ENCODE results near the gene ZNF790.
A peak's percentile ranks its signal among the peaks of the same experiment; 100 is the strongest.
"Not testable (repeated sequence)": the region's sequence is repeated elsewhere in the genome, so short reads cannot be mapped to it uniquely, and the experiment has no call there.

The ZNF790 gene

GRCh38 chr19:36837906-36838783 lies at the start of gene ZNF790:
Gene ZNF790 (minus strand): TSS chr19:36838387. CDS start chr19:36825619, 12,768 bp downstream.
- peak within 1 kb of the TSS; percentile 74 for H3K4me3 ChIP-seq (ENCODE audit: low read depth, low read length)
- peak; percentile 72 for DNase-seq (ENCODE audit: low read depth)

DNA sequence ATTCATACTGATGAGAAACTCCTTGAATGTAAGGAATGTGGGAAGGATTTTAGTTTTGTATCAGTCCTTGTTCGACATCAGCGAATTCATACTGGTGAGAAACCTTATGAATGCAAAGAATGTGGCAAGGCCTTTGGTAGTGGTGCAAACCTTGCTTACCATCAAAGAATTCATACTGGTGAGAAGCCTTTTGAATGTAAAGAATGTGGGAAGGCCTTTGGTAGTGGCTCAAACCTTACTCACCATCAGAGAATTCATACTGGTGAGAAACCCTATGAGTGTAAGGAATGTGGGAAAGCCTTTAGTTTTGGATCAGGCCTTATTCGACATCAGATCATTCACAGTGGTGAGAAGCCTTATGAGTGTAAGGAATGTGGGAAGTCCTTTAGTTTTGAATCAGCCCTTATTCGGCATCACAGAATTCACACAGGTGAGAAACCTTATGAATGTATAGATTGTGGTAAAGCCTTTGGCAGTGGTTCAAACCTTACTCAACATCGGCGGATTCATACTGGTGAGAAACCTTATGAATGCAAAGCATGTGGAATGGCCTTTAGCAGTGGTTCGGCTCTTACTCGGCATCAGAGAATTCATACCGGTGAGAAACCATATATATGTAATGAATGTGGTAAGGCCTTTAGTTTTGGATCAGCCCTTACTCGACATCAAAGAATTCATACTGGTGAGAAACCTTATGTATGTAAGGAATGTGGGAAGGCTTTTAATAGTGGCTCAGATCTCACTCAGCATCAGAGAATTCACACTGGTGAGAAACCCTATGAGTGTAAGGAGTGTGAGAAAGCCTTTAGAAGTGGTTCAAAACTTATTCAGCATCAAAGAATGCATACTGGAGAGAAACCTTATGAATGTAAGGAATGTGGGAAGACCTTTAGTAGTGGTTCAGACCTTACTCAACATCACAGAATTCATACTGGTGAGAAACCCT lies 39.1 kb upstream of the ZNF790 start:
- no peak for DNase-seq (ENCODE audit: low read depth)
- no peak overlapping the region for H3K4me3 ChIP-seq (ENCODE audit: low read depth, low read length)

DNA sequence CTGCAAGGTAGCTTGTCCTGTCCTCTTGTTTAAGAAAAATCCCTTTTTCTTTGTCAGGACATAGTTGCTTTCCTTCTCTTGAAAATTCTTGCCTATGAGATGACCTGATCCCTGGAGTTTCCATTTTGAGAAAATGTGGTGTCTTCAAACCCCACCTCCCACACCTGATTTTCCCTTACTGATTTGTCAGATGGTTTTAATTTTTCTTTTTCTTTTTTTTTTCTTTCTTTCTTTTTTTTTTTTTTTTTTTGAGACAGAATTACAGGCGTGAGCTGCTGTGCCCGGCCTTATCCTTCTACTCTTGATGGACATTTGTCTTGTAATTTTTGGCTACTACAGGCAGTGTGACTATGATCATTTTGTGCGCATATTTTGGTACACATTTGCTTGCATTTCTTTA lies 13.7 kb upstream of the ZNF790 start:
- DNase-seq (ENCODE audit: low read depth), result no peak
- no peak overlapping the region for H3K4me3 ChIP-seq (ENCODE audit: low read depth, low read length)

DNA sequence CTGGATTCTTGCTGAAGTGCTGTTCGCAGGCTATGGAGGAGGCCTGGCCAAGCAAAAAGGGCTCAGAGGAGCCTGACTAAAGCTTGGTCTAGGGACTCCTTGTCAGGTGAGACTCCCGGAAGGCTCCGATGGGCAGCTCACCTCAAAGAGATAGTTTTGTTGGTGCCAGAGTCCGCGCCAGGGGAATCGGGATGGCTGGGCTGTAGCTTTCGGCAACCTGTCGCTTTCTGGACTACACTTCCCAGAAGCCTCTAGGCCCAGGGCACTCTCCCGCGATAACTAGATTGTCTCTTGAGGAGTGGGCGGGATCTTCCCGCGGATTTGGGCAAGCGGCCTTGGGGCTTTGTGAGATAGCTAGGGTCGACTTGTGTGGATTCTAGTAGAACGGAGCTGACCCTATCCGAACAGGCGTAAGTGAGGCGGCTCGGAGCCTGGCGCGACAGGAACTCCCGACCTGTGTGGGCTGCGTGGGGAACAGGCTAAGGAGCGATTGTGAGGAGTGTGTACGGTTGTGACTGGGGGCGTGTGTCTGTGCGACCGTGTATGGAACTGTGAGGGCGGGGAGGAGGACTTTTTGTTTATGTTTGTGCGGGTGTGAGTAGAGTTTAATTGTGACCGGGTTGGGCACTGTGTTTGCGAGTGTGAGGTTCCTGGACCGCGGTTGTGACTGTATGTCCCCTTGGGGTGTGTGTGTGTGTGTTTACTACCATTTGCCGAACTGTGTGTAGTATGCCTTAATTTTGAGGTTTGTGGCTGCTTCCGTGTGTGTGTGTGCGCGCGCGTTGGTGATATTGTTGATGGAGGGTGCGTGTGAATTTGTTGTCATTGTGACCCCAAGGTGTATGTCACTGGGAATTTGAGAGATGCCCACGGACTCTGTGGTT lies 12.6 kb upstream of the ZNF790 start, which contains the start of gene ZNF345:
TSS of gene ZNF345 (plus strand) at position 318 of the 884 bp plus-strand sequence. CDS start 25,955 bp downstream, outside the sequence.
- H3K4me3 ChIP-seq (ENCODE audit: low read depth, low read length), result peak within 1 kb of the TSS; percentile 89
- DNase-seq (ENCODE audit: low read depth), result peak; percentile 79

- peak overlapping the region; percentile 89 for H3K4me3 ChIP-seq (ENCODE audit: low read depth, low read length)
- peak; percentile 68 for DNase-seq (ENCODE audit: low read depth)
Observed at GRCh38 chr19:36849701-36850558, 11.7 kb upstream of the ZNF790 start.

DNA sequence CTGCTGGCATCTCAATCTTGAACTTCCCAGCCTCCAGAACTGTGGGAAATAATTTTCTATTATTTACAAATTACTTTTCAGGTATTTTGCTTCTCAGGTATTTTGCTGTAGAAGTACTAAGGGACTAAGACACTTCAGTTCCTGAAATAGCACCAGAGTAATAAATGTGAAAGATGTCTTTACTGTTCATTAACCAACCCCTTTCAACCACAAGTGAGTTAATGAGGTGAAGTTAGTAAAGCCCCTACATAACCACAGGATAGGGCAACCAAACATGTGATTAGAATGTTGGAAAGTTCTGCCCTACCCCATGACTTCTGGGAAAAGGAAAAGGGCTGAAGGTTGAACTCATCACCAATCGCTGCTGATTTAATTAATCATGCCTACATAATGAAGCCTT lies 9.8 kb upstream of the ZNF790 start:
- no peak for DNase-seq (ENCODE audit: low read depth)
- no peak overlapping the region for H3K4me3 ChIP-seq (ENCODE audit: low read depth, low read length)

DNA sequence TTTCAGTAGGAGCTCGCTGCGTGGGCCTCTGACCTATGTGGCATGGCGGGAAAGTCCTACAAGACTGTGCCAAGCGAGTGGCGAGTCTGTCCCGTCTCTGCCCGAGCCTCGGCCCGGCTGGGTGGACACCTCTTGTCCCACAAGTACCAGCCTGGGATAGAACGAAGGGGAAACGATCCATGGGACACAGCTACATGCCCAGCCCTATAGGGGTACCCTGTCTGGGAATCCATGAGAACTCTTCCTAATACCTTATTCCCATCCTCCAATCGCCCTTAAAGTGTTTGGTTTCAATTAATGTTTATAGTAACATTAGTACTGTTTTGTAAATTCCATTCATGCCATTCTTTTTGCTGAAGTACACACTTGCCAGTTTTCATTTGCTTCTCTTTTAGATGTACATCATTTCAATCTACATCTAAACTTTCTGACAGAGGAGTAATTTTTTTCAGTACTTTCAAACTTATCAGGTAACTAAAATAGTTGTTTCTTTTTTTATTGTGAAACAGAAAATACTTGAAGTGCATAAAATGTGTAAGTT lies 667 bp upstream of the ZNF790 start:
- DNase-seq (ENCODE audit: low read depth), result no peak
- peak overlapping the region; percentile 74 for H3K4me3 ChIP-seq (ENCODE audit: low read depth, low read length)

DNA sequence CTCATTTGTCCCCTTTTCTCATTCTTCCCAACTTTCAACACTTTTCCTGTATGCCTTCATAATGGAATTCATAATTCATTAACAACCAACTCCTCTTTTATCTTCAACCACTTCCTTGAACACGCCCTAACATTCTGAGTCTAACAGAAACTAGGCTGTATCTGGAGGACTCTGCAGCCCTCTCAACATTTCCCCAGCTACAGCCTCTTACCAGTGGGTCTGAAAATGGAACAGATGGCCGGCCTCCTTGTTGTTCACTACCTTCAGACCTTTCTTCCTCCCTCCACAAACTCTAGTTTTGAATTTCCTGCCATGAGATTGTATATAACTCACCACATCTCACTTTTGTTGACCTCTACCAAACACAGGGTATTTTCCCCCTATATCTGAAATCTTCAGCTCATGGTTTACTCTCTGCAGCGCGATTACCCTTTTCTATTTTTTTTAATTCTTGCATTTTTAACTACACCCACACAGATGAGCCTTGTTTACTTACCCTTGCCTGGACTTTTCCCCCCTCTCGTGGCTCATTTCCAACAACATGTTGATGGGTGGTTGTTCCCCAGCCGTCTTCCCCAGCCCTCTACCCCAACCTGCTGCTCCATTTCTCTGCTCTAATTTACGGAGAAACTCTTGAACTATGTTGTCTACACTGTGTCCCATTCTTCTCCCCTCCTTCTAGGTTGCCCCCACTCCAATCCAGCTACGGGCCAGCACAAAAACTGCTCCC lies 846 bp downstream of the ZNF790 start:
- DNase-seq (ENCODE audit: low read depth), result no peak
- H3K4me3 ChIP-seq (ENCODE audit: low read depth, low read length), result peak overlapping the region; percentile 74

DNA sequence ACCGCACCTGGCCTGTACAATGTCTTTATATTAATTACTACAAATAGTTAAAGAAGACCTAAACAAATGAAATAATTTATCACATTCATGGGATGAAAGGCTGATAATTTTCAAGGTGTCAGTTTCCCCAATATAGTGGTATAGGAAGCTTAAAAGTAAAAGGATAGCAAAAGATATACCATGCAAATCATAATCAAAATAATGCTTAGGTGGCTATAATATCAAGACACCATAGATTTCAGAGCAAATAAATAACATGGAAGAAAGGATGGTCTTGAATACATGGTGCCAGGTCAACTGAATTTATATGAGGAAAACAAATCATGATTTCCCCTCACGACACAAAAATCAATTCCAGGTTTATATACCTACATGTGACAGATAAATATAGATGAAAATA lies 4.8 kb downstream of the ZNF790 start:
- DNase-seq (ENCODE audit: low read depth), result no peak
- no peak overlapping the region for H3K4me3 ChIP-seq (ENCODE audit: low read depth, low read length)

GRCh38 chr19:36821758-36822157 lies 16.4 kb downstream of the ZNF790 start:
- no peak for DNase-seq (ENCODE audit: low read depth)
- no peak overlapping the region for H3K4me3 ChIP-seq (ENCODE audit: low read depth, low read length)

- H3K4me3 ChIP-seq (ENCODE audit: low read depth, low read length), result no peak overlapping the region
- DNase-seq (ENCODE audit: low read depth), result no peak
Observed at GRCh38 chr19:36819130-36819630, 19.0 kb downstream of the ZNF790 start.

- no peak overlapping the region for H3K4me3 ChIP-seq (ENCODE audit: low read depth, low read length)
- no peak for DNase-seq (ENCODE audit: low read depth)
Observed at GRCh38 chr19:36807029-36807428, 31.2 kb downstream of the ZNF790 start.

DNA sequence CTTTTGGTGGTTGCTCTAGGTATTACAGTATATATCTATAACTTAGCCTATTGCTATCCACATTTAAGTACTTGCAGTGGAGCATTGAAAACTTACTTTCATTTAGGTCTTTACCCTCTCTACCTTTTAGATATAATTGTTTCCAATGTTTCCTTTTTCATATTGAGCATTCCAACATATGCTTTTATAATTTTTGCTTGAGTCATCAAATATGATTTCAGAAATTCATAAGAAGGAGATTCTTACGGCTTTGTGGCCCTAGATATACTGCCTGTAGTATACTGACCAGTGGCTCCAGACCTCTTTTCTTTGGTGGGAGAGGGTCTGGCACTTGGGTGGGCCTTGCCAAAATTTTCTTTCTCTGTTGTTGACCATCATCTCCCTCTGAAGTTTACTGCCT lies 32.8 kb downstream of the ZNF790 start:
- no peak overlapping the region for H3K4me3 ChIP-seq (ENCODE audit: low read depth, low read length)
- DNase-seq (ENCODE audit: low read depth), result no peak

GRCh38 chr19:36797786-36798108 lies 40.4 kb downstream of the ZNF790 start:
- peak overlapping the region; percentile 73 for H3K4me3 ChIP-seq (ENCODE audit: low read depth, low read length)
- DNase-seq (ENCODE audit: low read depth), result no peak

GRCh38 chr19:36796714-36796992 lies 41.5 kb downstream of the ZNF790 start:
- no peak for DNase-seq (ENCODE audit: low read depth)
- peak overlapping the region; percentile 73 for H3K4me3 ChIP-seq (ENCODE audit: low read depth, low read length)

DNA sequence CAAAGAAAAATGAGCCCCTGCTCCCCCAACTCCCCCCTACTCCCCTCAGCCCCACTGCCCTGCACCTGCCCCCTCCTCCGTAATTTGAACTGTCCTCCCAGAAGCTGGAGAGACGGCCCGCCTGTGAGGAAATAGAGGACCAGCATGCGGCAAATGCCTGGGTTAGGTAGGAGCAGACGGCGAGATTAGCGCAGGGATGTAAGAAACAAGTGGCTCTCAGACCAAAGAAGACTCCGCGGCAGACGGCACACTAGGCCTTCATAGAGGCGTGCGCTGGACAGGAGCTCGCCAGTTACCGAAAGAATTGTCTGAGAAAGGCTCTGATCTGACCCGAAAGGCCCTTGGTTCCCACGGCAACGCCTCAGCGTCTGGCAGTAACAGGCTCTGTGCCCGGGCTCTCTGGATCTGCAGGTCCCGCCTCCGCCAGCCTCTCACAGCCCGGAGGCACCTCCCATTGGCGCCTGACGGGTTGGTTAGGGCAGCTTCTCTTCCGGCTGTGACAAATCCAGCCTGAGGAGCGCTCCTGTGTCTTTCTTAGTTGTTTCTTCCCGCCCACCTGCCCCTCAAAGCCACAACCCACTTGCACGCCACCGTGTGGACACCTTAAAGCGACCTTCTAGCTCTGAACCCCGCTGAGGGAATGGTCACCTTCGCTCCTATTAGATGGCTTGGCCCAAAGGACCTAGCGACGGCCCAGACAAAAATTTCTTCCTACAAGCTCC lies 46.6 kb downstream of the ZNF790 start:
- H3K4me3 ChIP-seq (ENCODE audit: low read depth, low read length), result peak overlapping the region; percentile 18
- not testable (repeated sequence) for DNase-seq (ENCODE audit: low read depth)

GRCh38 chr19:36775768-36776167 lies 62.4 kb downstream of the ZNF790 start:
- DNase-seq (ENCODE audit: low read depth), result no peak
- H3K4me3 ChIP-seq (ENCODE audit: low read depth, low read length), result peak overlapping the region; percentile 22

Measured in skeletal muscle cell (primary cell).